Stimulated activated CD8-positive, alpha-beta memory T cell treated with anti-CD3 and anti-CD28 coated beads, Interleukin-15, amount 100 ng/mL, for 4 hours (primary cell): ENCODE results near the gene TMEM208.

ENCODE experiments used
- DNase-seq, 2 donors: peaks; one replicate each; pipeline ENCODE4 v3.0.0-alpha.2; 2020; ENCODE audit warnings: low read depth in 2 of 2

Gene TMEM208

GRCh38 chr16:67191995-67192681 lies 34.8 kb upstream of the TMEM208 start, which contains the start of gene E2F4:
E2F4 (plus strand) TSS chr16:67192155; CDS start chr16:67192228, 73 bp downstream.
- DNase-seq = peak; percentile 63 to 74

DNA sequence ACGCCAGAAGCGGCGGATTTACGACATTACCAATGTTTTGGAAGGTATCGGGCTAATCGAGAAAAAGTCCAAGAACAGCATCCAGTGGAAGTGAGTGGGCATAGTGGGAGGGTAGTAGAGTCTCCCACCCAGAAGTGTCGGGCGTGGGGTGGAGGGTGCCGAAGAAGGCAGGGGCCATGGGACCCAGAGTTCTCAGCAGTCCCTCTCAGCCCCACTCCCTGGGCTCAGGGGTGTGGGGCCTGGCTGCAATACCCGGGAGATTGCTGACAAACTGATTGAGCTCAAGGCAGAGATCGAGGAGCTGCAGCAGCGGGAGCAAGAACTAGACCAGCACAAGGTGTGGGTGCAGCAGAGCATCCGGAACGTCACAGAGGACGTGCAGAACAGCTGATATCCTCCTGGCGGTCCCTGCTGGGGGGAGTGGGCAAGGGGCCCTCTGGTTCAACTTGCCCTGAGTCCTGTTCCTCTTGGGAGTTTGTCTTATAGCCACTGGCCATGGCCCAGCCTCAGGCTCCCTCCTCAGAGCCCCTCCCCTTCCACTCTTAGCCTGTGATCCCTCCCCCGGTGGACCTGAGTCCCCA lies 34.1 kb upstream of the TMEM208 start:
- no peak for DNase-seq

DNA sequence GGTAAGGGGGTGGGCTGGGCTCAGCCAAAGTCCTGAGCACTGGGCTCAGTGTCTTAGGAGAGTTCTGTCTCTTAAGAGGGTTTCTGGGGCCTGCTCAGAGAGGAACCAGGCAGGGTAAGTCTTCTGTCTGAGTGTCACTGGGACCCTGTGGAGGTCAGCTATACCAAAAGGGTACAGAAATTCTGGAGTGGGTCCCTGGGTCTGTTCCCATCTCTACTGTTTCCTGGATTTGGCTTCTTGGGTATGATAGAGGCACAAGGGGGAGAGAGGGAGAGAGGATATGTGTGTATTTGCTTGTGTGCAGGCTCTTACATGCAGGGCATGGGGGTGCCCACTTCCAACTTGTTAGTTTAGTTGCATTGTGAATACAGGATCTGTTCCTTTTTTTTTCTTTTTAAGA lies 33.4 kb upstream of the TMEM208 start:
- DNase-seq = no peak

DNA sequence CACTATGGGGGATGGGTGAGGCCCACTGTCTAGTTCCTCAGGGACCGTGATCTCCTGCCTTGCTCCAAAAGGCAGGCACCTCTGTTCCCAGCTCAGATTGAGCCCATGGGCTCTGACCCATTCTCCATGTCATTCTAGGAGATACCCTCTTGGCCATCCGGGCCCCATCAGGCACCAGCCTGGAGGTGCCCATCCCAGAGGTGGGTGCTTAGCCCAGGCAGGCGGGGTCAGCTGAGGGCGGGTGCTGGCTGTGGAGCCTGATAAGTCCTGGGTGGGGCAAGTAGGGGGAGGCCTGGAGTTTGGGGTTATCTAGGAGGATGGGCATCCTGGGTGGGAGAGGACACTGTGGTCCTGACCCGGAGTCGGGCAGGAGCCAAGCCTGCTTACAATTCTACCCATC lies 32.7 kb upstream of the TMEM208 start:
- DNase-seq = no peak

DNA sequence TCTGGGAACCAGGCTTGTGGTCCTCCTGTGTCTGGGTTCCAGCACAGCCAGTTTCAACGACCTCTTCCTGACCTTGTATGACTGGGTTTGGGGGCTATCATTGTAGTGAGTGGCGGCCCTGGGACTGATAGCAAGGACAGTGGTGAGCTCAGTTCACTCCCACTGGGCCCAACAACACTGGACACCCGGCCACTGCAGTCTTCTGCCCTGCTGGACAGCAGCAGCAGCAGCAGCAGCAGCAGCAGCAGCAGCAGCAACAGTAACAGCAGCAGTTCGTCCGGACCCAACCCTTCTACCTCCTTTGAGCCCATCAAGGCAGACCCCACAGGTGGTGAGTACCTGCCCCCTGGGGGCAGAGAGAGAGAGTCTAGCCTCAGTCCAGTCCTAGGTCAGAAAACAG lies 31.3 kb upstream of the TMEM208 start:
- no peak for DNase-seq

- no peak for DNase-seq
These were observed 30.0 kb upstream of the TMEM208 start for GRCh38 chr16:67196881-67197280.

DNA sequence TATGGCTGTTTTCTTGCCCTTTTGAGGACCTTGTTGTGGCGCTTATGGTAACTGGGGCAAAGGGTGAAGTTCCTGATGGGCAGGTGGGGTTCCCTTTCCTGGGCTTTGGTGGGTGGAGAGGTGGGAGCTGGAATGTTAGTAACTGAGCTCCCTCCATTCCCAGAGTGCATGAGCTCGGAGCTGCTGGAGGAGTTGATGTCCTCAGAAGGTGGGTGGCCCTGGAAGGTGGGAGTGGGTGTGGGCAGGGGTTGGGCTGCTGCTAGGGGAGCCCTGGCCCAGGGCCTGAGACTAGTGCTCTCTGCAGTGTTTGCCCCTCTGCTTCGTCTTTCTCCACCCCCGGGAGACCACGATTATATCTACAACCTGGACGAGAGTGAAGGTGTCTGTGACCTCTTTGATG lies 29.2 kb upstream of the TMEM208 start:
- no peak for DNase-seq

GRCh38 chr16:67198238-67198734 lies 28.6 kb upstream of the TMEM208 start:
- DNase-seq = no peak

DNA sequence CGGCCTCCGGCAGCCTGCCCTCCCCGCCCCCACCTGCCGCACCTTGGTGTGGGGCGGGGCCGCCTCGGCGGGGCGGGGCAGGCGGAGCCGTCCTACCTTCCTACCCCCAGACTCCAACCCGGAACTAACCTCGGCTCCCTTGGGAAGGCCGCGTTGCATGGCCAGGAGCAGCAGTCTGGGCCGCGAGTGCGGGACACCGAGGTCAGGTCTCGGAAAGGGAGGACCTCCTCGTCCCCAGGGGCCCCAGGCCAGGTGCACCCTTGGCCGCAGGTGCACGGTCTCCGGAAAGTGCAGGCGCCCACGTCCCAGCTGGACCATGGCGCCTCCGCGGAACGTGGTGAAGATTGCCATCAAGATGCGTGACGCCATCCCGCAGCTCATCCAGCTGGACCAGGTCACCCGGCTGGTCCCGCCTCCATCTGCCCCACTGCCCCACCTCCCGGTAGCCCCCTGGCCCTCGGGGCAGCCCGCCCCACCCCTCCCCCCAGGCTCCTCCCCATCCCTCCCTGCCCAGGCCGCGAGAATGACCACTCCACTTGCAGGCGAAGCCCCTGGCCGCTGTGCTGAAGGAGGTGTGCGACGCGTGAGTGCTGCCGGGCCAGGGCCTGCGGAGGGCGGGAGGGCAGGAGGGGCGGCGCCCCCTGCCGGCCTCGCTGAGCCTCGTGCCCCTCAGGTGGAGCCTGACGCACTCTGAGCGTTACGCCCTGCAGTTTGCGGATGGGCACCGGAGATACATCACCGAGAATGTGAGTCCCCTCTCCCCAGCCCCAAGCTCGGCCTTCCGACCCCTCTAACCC lies 27.7 kb upstream of the TMEM208 start, which contains the start of gene ELMO3:
Gene ELMO3, plus strand, starts transcription at position 121 of the 797 bp plus-strand sequence. Its CDS starts 196 bp downstream, at position 317.
- no peak for DNase-seq

DNA sequence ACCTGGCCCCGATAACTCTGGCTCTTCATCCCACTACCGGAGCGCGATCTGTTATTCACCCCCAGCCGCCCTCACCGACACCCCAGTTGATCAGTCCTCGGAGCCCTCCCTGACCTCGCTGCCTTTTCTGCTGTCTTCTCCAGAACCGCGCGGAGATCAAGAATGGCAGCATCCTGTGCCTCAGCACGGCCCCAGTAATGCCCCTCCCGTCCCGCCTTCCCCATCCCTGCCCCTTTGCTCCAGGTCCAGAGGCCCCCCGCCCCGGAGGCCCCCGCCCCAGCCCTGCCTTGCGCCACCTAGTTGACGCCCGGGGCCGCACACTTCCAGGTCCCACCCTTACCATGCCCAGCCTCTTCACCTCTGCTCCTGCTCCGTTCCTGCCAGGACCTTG lies 27.1 kb upstream of the TMEM208 start:
- DNase-seq = no peak

DNA sequence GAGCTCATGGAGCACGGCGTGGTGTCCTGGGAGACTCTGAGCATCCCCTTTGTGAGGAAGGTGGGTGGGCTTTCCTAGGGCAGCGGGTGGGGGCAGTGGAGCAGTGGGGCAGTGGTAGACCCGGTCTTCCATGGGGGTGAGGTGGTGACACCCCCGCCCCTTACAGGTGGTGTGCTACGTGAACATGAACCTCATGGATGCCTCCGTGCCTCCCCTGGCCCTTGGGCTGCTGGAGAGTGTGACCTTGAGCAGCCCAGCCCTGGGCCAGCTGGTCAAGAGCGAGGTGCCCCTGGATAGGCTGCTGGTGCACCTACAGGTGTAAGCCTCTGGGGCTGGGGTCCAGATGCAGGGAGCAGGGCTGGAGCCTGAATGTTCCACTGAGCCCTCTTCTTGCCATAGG lies 26.4 kb upstream of the TMEM208 start:
- DNase-seq = no peak

DNA sequence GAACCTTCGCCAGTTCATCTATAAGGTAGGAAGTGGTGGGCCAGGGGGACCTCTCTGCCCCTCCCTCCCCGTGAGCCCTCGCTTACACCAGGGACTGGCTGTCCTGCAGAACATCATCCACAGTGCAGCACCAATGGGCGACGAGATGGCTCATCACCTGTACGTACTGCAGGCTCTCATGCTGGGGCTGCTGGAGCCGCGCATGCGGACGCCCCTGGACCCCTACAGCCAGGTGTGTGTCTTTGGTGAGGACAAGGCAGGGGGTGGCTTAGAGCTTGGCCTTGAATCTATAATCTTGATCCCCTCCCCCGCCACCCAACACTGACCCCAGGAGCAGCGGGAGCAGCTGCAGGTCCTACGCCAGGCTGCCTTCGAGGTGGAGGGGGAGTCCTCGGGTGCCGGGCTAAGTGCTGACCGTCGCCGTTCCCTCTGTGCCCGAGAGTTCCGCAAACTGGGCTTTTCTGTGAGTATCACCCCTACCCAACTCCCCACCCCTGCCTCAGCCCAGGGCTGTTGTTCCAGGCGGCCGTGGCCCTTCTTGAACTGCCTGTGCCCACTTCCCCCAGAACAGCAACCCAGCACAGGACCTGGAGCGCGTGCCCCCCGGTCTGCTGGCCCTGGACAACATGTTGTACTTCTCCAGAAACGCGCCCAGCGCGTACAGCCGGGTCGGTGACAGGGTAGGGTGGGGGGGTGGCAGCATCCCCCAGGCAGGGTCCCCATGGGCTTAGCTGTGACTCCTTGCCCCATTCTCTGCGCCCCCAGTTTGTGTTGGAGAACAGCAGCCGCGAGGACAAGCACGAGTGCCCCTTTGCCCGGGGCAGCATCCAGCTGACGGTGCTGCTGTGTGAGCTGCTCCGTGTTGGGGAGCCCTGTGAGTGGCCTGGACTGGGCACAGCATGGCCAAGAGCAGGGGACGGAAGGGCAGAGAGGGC lies 25.3 kb upstream of the TMEM208 start:
- DNase-seq = no peak

DNA sequence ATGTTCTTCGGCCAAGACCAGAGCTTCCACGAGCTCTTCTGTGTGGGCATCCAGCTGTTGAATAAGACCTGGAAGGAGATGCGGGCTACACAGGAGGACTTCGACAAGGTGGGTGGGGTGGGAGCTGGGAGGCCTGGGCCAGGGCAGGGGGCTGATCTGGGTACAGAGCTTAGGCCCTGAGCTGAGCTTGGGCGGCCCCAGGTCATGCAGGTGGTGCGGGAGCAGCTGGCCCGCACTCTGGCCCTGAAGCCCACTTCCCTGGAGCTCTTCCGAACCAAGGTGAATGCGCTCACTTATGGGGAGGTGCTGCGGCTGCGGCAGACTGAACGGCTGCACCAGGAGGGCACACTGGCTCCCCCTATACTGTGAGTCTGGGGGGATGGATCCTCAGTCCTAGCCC lies 24.5 kb upstream of the TMEM208 start:
- DNase-seq = no peak

GRCh38 chr16:67202956-67203493 lies 23.9 kb upstream of the TMEM208 start:
- DNase-seq = no peak

GRCh38 chr16:67204076-67204475 lies 22.9 kb upstream of the TMEM208 start:
- no peak for DNase-seq

DNA sequence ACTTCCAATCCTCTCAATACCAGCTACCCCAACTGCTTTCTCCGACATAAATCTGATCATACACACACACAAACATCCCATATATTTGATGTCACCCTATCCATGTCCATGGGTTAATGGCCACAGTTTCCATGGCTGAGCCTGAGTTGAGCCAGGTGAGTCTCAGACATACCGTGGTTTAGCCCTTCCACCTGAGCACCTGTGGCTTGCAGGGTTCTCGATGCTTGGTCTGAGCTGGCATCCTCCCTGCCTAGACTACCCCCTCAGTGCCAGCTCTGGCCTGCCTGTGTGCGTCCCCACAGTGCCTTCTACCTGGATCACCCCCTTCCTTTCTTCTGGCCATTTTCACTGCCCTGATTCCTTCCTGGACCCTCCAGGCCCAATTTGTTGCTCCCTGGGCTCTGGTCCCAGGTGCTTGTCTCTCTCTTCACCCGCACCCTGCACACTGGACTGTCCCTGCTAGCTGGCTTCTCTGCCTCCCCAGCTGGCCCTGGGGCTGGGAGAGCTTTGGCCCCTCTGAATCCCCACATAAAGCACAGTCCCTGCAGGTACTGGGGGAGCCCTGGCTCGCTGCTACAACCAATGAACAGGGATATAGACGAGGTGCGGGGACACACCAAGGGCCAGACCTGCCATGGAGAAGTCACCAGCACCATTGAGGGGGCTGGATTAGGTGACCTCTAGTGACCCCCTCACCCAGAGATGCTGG lies 20.6 kb upstream of the TMEM208 start:
- DNase-seq = no peak

- no peak for DNase-seq
These were observed 20.1 kb upstream of the TMEM208 start for GRCh38 chr16:67206838-67207248.

DNA sequence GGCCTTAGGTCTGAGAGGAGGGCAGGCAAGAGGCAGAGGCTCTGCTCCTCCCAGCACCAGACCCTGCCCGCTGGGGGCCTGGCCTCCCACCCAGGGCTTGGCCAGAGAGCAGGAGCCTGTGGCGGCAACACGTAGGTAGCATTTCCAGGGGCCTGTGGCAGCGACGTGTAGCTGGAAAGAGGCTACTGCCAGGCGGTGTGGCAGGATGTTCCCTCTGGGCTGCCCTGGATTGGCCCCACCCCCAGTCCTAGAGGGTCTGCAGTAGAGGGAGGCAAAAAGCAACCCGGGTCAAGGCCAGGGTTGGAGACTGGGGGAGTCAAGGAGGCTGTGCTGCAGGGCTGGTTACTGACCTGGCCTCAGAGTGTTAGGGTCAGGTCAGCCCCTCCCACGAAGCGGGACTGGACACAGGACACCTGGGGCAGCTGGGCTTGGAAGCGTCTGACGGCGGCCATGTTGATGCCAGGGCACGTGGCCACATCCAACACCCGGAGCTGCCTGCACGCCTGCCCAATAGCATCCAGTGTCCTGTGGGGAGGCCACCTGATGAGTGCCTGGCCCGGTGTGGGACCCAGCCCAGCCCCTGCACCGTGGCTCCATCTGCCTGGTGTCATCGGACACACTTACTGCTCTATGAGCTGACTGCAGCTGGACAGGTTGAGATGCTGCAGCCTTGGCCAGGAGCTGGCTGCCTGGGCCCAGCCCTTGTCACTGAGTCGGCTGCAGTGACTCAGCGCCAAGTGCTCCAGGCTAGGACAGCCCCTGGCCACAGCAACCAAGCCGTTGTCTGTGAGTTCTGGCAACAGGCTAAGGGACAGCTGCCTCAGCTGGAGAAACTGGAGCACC lies 19.5 kb upstream of the TMEM208 start:
- no peak for DNase-seq

GRCh38 chr16:67208154-67208896 lies 18.6 kb upstream of the TMEM208 start:
- DNase-seq = no peak
